ENCODE data around the gene CA11.

GRCh38 chr19:48660852-48661710 is 15.1 kb upstream of the CA11 start:
- TF ChIP-seq, protein P1, sequence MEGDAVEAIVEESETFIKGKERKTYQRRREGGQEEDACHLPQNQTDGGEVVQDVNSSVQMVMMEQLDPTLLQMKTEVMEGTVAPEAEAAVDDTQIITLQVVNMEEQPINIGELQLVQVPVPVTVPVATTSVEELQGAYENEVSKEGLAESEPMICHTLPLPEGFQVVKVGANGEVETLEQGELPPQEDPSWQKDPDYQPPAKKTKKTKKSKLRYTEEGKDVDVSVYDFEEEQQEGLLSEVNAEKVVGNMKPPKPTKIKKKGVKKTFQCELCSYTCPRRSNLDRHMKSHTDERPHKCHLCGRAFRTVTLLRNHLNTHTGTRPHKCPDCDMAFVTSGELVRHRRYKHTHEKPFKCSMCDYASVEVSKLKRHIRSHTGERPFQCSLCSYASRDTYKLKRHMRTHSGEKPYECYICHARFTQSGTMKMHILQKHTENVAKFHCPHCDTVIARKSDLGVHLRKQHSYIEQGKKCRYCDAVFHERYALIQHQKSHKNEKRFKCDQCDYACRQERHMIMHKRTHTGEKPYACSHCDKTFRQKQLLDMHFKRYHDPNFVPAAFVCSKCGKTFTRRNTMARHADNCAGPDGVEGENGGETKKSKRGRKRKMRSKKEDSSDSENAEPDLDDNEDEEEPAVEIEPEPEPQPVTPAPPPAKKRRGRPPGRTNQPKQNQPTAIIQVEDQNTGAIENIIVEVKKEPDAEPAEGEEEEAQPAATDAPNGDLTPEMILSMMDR (IDR thresholded peaks at IDR 0.05; ENCODE audit: insufficient read depth, low read length), result no peak
- no peak; the same call in 1 of the 2 replicates for TF ChIP-seq SPI1 (IDR thresholded peaks at IDR 0.05; ENCODE audit: borderline replicate concordance, low read depth)
- no peak for TF ChIP-seq POLR2AphosphoS5 (IDR thresholded peaks at IDR 0.05; ENCODE audit: low read depth)
